HFFc6 (cell line): ENCODE results near the gene DISC1. TPM values are rescaled to one million over a fixed set of nuclear protein-coding genes. Genes with fewer than 3 reads are reported as not detected.
A peak's percentile ranks its signal among the peaks of the same experiment; 100 is the strongest.

Experiments used
- DNase-seq: peaks from one replicate; pipeline ENCODE4 v3.0.0-alpha.2; 2018
- H3K27ac Mint-ChIP-seq: 2 replicates; pipeline ENCODE4 v1.8.0; 2020; ENCODE audit warnings: mild to moderate bottlenecking, mixed read lengths
- H3K27me3 Mint-ChIP-seq: 2 replicates; pipeline ENCODE4 v1.8.0; 2021; ENCODE audit warnings: mild to moderate bottlenecking, moderate library complexity, mixed read lengths; ENCODE audit not compliant: insufficient read depth
- H3K36me3 Mint-ChIP-seq: 2 replicates; pipeline ENCODE4 v1.8.0; 2021; ENCODE audit warnings: low read depth, mixed read lengths
- H3K4me1 Mint-ChIP-seq: 2 replicates; pipeline ENCODE4 v1.8.0; 2020; ENCODE audit warnings: low read depth, mixed read lengths
- H3K4me3 Mint-ChIP-seq: 2 replicates; pipeline ENCODE4 v1.8.0; 2020; ENCODE audit warnings: mild to moderate bottlenecking, moderate library complexity, mixed read lengths
- H3K9me3 Mint-ChIP-seq: 2 replicates; pipeline ENCODE4 v1.8.0; 2020; ENCODE audit warnings: mild to moderate bottlenecking, mixed read lengths
- total RNA-seq, 6 experiments: library from RNA; stranded (reverse); fragmentation: NEBNext Ultra II Directional; extraction: Animal tissue kit (Norgen Biotek cat#: 25700); gene quantifications; 2 replicates in 1 of 6; 3 replicates in 5 of 6; pipeline ENCODE4 v1.2.3, GENCODE V29; 2021
- TF ChIP-seq, protein P1 (sequence below): fragments of 200-600 bp; sonication (generic); IDR thresholded peaks from 2 replicates; pipeline ENCODE4 v1.5.0; 2021; ENCODE audit warnings: antibody characterized with exemption, mild to moderate bottlenecking

The DISC1 gene
- total RNA-seq, 6 experiments from 2014 or later, result 1.3 to 4.3 (median 1.9) TPM

DNA sequence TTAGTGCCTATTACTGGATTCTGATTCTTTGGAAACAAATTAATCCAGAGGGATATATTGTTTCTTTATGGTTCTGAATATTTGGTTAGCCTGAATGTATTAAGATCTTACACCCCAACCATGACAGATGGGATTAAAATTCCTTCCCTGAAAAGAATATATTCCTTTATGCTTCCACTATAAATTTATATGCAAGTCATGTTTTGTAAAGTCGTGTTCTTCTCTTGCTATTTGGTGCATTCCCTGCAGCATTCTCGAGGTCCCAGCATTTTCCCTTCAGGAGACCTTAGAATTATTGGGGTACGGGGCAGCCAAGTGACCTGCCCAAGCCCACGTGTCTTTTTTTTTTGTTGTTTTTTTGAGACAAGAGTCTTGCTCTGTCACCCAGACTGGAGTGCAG lies 62.4 kb downstream of the DISC1 start:
- H3K4me3 Mint-ChIP-seq, result no peak overlapping the region
- H3K27ac Mint-ChIP-seq, result no peak overlapping the region
- peaks cover 28% of the 10 kb centered on the region for H3K4me1 Mint-ChIP-seq
- no peak for DNase-seq
- H3K27me3 Mint-ChIP-seq, result no peaks in the 10 kb centered on the region; the same call in 1 of the 2 replicates
- H3K9me3 Mint-ChIP-seq, result peaks cover 20% of the 10 kb centered on the region
- TF ChIP-seq, protein P1, sequence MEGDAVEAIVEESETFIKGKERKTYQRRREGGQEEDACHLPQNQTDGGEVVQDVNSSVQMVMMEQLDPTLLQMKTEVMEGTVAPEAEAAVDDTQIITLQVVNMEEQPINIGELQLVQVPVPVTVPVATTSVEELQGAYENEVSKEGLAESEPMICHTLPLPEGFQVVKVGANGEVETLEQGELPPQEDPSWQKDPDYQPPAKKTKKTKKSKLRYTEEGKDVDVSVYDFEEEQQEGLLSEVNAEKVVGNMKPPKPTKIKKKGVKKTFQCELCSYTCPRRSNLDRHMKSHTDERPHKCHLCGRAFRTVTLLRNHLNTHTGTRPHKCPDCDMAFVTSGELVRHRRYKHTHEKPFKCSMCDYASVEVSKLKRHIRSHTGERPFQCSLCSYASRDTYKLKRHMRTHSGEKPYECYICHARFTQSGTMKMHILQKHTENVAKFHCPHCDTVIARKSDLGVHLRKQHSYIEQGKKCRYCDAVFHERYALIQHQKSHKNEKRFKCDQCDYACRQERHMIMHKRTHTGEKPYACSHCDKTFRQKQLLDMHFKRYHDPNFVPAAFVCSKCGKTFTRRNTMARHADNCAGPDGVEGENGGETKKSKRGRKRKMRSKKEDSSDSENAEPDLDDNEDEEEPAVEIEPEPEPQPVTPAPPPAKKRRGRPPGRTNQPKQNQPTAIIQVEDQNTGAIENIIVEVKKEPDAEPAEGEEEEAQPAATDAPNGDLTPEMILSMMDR, result no peak
- peaks cover 7% of the 10 kb centered on the region for H3K36me3 Mint-ChIP-seq

DNA sequence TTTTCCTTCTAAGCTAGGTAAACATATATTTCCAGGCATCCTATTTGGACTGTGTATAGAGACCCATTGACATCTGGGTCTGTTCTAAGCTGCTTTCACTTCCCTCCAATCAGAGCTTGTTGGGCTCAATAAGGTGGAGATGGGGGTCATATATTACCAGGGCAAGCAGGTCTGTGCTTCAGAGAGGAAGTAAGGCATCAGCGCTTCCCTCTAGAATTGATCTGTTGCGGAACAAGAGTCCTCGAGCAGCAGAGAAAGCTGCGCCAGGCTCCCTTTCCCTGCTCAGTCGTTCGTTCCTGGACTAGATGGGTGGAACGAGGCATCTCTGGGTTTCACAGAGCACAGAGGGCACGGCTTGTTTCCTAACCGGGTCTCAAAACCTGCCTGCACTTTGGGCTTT lies 63.5 kb downstream of the DISC1 start:
- peaks cover 7% of the 10 kb centered on the region for H3K36me3 Mint-ChIP-seq
- no peak for DNase-seq
- H3K27me3 Mint-ChIP-seq, result no peaks in the 10 kb centered on the region; the same call in 1 of the 2 replicates
- TF ChIP-seq, protein P1, result no peak
- no peak overlapping the region for H3K4me3 Mint-ChIP-seq
- H3K4me1 Mint-ChIP-seq, result peaks cover 29% of the 10 kb centered on the region
- no peak overlapping the region for H3K27ac Mint-ChIP-seq
- H3K9me3 Mint-ChIP-seq, result peaks cover 14% of the 10 kb centered on the region

- no peak overlapping the region; the same call in 1 of the 2 replicates for H3K4me3 Mint-ChIP-seq
- TF ChIP-seq, protein P1, result peak; percentile 82
- peaks cover 5% of the 10 kb centered on the region for H3K36me3 Mint-ChIP-seq
- peaks cover 40% of the 10 kb centered on the region for H3K4me1 Mint-ChIP-seq
- H3K27me3 Mint-ChIP-seq, result no peaks in the 10 kb centered on the region; the same call in 1 of the 2 replicates
- peak; percentile 20 for DNase-seq
- peaks cover 6% of the 10 kb centered on the region for H3K9me3 Mint-ChIP-seq
- H3K27ac Mint-ChIP-seq, result no peak overlapping the region
Observed at GRCh38 chr1:231691618-231692259, 65.1 kb downstream of the DISC1 start.

DNA sequence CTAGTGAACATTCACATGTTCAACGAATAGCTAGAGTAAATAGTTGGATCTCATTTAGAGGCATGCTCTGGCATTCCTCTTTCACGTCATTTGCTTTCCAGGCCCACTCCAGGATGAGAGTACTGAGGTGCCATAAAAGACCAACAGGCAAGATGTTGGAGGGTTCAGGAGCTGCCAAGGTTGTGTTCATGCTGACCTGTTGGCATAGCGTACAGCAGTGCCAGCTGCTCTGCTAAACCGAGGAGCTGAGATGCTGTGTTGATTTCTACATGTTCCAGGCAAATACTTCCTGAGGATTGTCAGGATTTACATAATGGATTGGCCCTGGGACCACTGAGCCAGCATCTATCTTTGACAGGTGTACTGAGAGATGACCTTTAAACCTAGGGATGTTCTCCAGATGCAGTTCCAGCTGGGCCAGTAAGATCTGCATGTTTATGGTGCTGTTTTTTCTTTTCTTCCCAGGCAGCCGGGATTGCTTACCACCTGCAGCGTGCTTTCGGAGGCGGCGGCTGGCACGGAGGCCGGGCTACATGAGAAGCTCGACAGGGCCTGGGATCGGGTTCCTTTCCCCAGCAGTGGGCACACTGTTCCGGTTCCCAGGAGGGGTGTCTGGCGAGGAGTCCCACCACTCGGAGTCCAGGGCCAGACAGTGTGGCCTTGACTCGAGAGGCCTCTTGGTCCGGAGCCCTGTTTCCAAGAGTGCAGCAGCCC lies 66.9 kb downstream of the DISC1 start:
- no peak for DNase-seq
- H3K4me1 Mint-ChIP-seq, result peaks cover 40% of the 10 kb centered on the region
- H3K27me3 Mint-ChIP-seq, result no peaks in the 10 kb centered on the region; the same call in 1 of the 2 replicates
- H3K4me3 Mint-ChIP-seq, result no peak overlapping the region
- no peaks in the 10 kb centered on the region for H3K9me3 Mint-ChIP-seq
- H3K36me3 Mint-ChIP-seq, result no peaks in the 10 kb centered on the region
- TF ChIP-seq, protein P1, result no peak
- no peak overlapping the region for H3K27ac Mint-ChIP-seq

DNA sequence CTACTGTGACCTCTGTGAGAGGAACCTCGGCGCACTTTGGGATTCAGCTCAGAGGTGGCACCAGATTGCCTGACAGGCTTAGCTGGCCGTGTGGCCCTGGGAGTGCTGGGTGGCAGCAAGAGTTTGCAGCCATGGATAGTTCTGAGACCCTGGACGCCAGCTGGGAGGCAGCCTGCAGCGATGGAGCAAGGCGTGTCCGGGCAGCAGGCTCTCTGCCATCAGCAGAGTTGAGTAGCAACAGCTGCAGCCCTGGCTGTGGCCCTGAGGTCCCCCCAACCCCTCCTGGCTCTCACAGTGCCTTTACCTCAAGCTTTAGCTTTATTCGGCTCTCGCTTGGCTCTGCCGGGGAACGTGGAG lies 67.5 kb downstream of the DISC1 start:
- peaks cover 40% of the 10 kb centered on the region for H3K4me1 Mint-ChIP-seq
- H3K4me3 Mint-ChIP-seq, result no peak overlapping the region

More for the DNA sequence above, 67.5 kb downstream of the DISC1 start:
- Mint-ChIP-seq H3K27ac (no peak overlapping the region), H3K27me3 (no peaks in the 10 kb centered on the region; the same call in 1 of the 2 replicates), H3K36me3 (no peaks in the 10 kb centered on the region), H3K9me3 (no peaks in the 10 kb centered on the region)
- TF ChIP-seq, protein P1, result no peak
- no peak for DNase-seq
